NCI-H69 (cell line): ENCODE results near the gene TRAPPC11.

Source experiments
- DNase-seq: peaks from one replicate; lab custom pipeline; 2025; lab: John Stamatoyannopoulos, UW

Gene TRAPPC11

DNA sequence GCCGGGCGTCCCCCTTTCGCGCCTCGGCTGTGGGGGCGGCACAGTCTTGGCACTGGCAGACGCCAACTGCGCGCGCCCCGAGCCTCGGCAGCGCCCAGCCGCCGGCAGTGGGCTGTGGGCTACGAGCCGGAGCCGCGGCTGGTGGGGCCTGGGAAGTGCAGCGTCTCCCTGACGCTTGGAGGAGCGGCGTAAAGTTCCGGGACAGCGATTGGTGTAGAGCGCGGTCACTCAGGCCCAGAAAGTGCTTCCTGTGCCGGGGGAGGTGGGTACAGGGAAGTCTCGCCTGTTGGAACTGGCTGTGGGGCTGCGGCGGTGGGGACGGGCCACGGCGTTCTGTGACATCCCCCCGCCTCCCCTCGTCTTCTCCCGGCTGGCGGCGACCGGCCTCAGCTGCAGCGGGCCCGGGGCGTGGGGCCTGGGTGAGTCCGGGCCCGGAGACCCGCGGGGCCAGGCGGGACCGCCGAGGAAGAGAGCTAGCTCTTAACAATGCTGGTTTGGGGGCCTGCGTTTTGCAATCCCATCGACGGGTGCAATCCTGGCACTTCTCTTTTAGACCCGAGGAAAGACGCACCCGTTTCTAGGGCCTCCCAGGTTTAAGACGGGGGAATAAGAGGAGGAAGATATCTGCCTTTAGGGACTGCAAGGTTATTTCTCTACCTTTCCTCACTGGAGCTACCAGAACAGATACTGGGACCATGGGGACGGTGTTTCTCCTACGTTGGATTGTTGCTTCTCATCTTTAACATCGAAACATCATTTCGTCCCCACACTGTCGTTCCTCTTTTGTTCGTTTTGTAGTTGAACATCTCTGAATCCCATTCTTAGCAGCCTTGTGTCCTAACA lies at the start of gene TRAPPC11, which contains the start of gene RWDD4:
TRAPPC11 (plus strand) TSS at position 265 of the 843 bp plus-strand sequence. CDS start 4,575 bp downstream, outside the sequence.
RWDD4 (minus strand) TSS at position 157 of the 843 bp plus-strand sequence. CDS start 233 bp downstream, outside the sequence.
- DNase-seq, result peak; percentile 95

DNA sequence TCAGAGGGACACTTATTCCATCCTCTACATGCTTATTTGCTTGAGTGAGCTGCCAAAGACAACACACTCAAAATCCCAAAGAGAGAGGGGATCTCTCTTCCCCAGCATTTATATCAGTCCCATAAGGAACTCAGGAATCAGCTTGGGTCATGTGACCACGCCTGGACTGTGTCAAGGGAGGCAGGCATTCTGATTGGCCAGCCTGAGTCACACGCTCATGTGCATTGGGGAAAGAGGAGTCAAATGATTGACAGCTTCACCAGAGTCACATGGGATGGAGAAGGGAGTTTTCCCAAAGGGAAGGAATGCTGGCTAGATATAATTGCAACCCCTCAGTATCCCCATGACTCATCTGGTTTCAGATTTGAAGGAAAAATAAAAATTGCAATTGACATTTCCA lies 49.1 kb upstream of the TRAPPC11 start:
- DNase-seq, result no peak

DNA sequence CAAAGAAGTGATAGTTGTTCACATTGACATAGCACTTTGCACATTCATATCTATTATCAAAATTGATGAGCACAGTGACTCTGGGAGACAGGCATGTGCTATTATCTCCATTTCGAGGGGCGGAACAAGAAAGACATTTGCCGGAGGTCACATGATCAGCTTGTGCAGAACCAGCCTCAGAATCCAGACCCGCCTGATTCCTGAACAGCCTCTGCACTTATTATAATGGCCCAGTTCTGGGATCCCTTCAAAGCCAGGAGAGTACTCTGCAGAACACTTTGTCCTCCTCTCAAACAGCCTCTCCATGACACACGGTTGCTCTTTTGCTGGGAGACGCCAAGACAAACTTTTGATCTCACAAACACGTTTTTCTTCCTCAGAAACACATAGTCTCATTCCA lies 48.5 kb upstream of the TRAPPC11 start:
- no peak for DNase-seq

DNA sequence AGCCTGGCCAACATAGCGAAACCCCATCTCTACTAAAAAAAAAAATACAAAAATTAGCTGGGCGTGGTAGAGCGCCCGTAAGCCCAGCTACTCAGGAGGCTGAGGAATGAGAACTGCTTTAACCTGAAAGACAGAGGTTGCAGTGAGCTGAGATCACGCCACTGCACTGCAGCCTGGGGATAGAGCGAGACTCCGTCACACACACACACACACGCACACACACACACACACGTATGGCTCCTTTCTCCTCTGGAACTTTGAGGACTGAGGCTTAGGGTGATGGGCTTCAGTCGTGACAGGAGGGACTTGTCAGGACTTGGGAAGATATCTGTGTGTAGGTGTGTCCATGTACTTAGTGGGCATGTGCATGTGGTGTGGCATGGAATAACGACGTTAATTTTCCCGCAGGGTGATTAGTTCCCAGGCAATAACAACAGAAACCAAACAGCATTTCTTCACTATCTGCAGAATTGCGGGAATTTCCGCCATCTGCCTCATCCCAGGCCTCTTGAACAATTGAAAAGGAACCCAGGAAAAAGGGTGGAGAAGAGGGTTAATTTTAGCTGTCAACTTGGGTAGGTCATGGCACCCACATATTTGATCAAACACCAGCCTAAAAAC lies 47.8 kb upstream of the TRAPPC11 start:
- no peak for DNase-seq

DNA sequence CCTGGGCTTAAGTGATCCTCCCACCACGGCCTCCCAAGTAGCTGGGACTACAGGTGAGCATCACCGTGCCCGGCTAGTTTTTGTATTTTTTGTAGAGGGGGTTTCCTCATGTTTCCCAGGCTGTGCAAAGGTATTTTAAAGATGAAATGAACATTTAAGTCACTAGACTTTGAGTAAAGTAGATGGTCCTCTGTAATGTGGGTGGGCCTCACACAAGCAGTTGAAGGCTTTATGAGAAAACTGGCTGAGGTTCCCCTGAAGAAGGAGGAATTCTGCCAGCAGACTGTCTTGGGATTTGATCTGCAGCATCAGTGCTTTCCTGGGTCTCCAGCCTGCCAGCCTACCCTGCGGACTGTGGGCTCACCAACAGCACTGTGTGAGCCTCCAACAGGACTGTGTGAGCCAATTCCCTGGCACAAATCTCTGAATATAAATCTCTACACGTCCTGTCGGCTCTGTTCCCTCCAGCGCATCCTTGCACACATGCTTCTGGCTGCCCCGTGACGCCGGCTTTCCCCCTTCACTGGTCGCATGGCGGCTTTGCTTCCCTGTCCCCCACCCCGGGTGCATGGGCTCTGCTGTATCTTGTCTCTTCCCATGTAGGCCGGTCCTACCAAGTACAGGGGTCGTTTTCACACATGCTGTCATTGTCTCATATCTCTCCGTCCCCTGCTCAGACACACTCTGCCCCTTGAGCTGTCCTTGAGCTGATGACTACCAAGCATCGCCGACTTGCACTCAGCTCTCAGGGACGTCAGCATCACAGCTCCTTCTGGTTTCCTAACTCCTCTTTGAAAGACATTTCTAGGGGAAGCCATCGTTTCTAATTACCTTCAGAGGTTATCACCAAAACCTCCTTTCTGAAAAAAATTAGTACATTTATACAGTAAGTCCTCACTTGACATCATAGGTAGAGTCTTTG lies 46.5 kb upstream of the TRAPPC11 start:
- DNase-seq, result no peak

DNA sequence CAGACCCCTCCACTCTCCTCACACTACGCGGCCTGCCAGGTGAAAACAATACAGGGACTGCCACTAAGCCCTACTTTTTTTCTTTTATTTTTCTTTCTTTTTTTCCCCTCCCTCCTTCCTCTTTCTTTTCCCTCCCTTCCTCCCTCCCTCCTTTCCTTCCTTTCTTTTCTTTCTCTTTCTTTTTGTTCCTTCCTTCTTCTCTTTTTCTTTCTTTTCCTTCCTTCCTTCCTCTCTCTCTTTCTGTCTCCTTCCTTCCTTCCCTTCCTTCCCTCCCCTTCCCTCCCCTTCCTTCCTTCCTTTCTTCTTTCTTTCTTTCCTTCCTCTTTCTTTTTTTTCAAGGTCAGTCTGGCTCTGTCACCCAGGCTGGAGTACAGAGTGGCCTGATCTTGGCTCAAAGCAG lies 42.0 kb upstream of the TRAPPC11 start:
- DNase-seq, result no peak

DNA sequence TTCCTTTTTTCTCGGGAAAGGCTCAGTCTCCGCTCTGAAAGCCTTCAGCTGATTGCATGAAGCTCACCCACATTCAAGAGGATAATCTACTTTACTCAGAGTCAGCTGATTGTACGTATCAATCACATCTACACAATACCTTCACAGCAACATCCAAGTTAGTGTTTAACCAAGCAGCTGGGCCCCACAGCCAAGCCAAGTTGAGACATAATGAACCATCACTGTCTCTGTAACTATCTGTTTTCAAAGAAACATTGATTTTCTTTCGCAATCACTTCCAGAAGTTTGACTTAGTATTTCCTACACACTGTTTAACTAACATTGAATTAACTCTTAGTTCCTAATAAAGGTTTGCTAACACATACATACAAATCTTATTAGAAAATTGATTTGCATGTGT lies 40.4 kb upstream of the TRAPPC11 start:
- DNase-seq, result no peak

DNA sequence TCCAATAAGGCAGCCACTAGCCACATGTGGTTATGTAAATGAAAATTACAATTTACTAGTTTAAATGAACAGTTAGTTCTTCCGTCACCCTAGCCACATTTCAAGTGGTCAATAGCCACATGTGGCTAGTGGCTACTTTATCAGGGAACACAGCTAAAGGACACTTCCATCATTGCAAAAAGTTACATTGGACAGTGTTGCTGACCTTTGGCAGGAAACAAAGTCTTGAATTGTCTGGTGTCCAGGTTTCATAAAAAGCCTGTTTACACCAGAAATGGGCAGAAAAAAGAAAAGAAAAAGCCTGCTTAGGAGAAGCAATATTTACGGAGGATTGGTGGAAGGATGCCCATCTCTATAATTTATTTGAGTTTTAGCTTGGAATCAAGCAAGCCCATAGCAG lies 38.7 kb upstream of the TRAPPC11 start:
- no peak for DNase-seq

DNA sequence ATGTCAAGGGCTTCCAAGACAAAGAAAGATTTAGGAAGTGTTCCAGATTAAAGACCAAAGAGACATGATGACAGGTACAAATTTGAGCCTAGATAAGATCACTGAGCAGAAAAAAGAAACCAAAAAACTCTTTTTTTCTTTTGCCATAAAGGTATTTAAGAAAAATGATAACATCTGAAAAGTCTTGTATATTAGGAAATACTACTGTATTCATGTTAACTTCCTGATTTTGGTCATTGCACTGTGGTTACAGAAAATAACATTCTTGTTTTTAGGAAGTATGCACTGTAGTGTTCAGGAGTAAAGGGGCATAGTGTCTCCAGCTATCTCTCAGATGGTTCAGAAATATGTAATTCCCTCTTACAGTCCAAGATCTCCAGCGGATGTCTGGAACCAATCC lies 37.2 kb upstream of the TRAPPC11 start:
- DNase-seq, result no peak

DNA sequence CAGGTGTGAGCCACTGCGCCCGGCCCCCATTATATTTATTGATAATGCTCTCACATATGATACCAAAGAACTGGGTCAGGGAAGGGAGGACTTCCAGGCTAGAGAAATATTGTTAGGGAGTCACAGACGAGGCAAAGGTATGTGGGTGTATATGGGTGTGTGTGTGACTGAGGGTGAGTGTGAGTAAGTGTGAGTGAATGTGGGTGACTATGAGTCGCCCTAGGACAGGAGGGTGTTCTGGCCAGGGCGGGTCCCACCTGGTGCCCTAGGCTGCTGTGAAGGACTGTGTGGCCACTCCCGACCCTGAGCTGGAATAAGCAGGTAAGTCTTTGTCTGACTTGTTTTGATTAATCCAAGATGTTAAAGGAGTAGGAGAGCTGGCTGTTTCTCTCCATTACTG lies 34.5 kb upstream of the TRAPPC11 start:
- no peak for DNase-seq

DNA sequence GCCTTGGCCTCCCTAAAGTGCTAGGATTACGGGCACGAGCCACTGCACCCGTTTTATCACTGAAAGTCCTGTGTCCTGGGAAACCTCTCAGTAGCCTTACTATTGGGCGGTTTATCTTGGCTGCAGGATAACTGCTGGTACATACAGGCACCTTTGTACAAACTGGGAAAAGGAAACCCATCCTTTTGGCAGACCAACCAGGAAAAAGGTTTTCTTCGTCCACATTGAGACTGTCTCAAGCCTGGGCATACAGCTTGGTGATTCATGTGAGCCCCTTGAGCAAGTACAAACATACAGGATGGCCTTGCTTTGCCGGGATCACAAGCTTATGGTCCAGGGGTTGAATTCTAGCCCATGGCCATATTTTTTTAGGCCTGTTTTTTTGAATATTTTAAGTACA lies 32.9 kb upstream of the TRAPPC11 start:
- no peak for DNase-seq

DNA sequence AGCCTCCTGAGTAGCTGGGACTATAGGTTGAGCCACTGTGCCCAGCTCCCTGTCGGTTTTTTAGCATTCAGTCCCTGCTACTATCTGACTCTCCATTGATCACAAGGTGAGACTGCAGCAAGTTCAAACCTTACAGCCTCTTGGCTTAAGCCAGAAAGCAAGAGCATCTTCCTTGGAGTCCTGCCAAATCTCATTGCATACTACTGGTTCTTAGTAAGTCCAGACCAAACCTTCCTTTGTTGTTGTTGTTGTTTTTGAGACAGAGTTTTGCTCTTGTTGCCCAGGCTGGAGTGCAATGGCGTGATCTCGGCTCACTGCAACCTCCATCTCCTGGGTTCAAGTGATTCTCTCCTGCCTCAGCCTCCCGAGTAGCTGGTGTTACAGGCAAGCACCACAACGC lies 31.8 kb upstream of the TRAPPC11 start:
- peak; percentile 1 for DNase-seq

DNA sequence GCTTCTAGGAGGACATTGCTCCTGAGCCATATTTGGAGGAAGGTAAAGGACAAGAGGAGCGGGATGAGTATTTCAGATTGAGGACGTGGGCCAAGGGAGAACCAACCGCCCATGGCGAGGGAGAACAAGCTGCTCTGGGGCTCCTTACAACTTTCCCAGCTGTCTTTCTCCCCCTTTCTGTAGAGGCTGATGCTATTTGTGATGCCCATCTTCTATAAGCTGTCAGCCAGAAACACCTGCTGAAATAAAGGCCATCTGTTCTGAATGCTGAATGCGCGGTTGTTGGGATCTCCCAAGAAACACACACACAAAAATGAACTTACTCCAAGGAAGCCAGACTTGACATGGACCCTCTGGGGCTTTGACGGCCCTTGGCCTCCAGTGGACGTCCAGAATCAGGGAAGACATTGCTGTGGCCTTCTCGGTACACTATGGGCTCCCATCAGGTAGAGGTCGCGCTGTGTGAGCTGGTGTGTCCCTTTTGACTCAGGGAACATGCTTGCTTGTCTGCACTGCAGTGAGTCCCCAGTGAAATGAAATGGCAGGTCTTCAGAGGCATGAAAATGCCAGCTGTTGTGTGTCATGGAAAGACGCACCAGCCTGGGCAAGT lies 31.0 kb upstream of the TRAPPC11 start:
- no peak for DNase-seq

DNA sequence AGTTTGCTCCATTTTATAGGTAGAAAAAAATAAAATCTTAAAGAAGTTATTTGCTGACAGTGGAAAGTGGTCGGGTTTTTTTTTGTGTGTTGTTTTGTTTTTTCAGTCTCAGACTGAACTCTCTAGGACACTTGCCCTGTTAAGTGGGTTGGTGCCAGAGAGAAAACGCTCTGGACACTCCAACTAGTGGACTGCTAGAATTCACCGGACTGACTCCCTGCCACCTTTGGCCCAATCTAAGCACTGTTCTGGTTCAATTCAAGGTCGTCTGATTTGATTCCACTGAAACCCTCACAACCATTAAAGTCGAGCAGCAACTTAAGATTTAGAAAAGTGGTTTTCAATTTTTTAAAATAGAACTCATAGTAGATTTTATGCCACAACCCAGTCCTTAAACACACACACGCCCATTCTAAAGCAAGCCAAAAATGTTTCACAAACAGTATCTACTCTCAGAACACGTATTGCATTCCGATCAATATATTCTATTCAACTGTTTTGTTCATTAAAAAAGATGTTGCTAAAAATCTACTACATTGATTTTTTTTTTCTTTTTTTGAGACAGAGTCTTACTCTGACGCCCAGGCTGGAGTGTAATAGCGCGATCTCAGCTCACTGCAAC lies 27.4 kb upstream of the TRAPPC11 start:
- no peak for DNase-seq

DNA sequence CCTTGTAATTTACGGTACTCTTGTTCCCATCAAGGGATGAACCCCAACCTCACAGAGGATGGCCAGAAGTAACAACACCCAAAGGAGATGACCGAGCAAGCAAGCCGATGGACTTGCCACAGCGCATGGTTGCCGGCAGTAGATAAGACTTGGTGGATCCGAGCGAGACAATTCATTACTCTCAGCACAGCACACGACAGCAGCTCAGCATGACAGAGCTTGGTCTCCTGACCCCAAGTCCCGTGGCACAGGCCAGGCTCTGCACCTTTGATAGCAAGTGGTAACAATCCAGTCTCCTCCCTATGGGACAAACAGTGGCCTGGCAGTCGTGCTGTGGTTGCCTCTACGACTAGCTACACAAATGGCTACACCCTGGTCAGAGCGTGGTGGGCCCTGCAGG lies 26.4 kb upstream of the TRAPPC11 start:
- no peak for DNase-seq

DNA sequence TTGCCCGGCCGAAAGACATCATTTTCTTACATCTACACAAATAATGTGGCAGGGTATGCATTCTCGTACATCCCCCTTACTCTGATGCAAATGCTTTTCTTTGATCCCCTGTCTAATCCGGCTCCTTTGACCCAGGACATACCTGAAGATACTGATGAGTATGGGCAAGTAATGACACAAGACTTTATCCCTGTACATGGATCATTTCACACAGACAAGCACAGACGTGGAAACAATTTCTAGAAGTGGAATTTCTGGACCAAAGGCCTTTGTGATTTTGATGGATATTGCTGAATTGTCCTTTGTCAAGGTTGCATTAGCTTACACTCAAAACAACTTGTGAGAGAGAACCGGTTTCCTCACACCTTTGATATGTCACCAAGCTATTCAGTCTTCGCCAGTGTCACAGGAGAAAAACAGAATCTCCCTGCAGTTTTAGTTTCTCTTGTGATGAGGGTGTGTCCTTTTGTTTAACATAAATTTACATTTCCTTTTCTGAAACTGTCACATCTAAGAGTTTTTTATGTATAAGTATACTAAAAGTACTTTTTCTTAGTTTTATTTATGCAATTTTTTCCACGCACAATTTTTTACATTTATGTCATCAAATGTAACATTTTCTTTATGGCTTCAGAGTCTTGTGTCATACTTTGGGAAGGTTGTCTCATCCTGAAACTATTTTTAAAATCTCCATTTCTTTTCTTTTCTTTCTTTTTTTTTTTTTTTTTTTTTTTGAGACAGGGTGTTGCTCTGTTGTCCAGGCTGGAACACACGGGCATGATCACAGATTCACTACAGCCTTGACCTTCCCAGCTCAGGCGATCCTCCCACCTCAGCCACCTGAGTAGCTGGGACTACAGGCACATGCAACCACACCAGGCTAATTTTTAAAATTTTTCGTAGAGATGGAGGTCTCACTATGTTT lies 25.4 kb upstream of the TRAPPC11 start:
- no peak for DNase-seq

DNA sequence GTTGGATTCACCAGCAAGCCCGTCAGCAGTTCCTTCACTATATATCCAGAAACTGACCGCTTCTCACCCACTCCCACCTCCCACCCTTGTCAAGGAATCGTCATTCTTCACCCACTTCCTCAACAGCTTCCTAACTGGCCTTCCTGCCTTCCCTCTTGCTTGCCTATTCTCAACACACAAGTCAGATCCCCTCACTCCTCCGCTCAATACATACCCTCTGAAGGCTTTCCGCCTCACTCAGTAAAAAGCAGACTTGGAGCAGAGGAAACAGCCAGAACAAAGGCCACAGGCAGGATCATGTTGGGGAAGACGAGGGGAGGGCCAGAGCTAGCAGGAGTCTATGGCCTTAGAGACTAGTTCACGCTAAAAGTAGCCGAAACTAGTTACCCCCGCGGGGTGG lies 23.8 kb upstream of the TRAPPC11 start:
- no peak for DNase-seq

DNA sequence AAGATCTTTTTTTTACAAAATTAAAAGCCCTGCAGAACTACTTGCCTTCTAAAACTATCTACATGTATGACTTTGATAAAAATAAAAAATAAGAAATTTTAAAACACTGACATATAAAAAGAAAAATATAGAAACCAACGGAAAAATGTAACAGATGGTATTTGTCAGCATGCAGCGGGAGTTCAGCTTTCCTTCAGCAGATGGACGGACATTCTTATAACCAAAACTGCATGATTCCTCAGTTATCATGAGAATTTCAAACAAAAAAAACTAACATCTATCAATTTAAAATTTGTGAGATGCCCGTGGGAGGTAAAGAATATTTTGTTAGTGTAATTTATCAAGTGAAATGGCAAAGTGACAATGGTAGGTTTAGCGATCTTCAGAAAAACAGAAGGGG lies 23.4 kb upstream of the TRAPPC11 start:
- DNase-seq, result no peak

DNA sequence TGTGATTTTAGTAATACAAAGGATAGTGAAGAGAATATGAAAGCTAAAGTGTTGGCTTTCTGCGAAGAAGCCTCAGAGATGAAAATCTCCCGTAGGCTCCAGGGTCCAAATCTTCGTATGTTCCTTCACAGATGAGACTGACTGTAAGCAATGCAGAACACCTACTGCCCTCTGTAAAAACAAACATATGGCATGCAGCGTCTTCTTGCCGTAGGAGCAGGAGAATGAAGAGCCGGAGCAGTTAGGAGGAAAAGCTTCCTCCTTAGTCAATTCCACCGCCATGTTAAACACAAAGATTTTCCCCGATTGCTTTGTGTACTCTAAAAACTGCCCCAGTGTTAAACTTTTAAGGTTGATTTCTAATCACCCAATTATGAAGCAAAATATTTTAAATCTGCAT lies 22.6 kb upstream of the TRAPPC11 start:
- DNase-seq, result peak; percentile 60

DNA sequence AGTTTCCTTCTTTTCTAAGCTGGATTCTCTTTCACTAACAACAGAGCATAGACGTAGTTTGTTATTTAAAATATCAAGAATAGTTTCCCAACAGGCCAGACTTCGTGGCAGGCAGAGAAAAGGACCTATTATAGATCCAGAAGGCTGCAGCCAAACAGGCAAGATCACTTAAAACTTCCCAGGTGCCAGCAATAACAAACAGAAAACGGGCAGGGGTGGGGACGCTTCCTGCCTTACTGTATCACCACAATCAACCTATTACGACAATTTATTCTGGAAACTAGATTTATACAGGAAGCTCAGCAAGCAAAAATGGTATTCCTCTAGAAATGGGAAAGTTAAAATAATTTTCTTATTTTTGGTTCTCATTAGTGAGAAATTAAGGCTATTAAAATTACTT lies 22.2 kb upstream of the TRAPPC11 start:
- DNase-seq, result peak; percentile 13
